Effector memory CD8-positive, alpha-beta T cell (primary cell): ENCODE results near the gene KRTAP10-8.
"Not testable (repeated sequence)": the region's sequence is repeated elsewhere in the genome, so short reads cannot be mapped to it uniquely, and the experiment has no call there.

Experiments used
- ATAC-seq: fragments of 150-1000 bp; cut with Tn5 transposase; replicated peaks from 2 replicates; pipeline ENCODE4 v1.10.0; 2021; ENCODE audit warnings: mild to moderate bottlenecking, moderate library complexity
- DNase-seq, 3 experiments: peaks; one replicate each; pipeline ENCODE4 v3.0.0; 2021
- H3K27ac Mint-ChIP-seq, 2 donors: one replicate each; pipeline ENCODE4 v1.8.0; 2022; ENCODE audit warnings: mild to moderate bottlenecking in 2 of 2, mixed read lengths in 2 of 2, moderate library complexity in 2 of 2
- H3K27me3 Mint-ChIP-seq, 2 donors: one replicate each; pipeline ENCODE4 v1.8.0; 2022; ENCODE audit warnings: mixed read lengths in 2 of 2
- H3K36me3 Mint-ChIP-seq: one replicate; pipeline ENCODE4 v1.8.0; 2022; ENCODE audit warnings: mild to moderate bottlenecking, moderate library complexity, mixed read lengths; ENCODE audit not compliant: insufficient read depth
- H3K4me1 Mint-ChIP-seq, 2 donors: one replicate each; pipeline ENCODE4 v1.8.0; 2022; ENCODE audit warnings: low read depth in 2 of 2, mixed read lengths in 2 of 2
- H3K4me3 Mint-ChIP-seq, 2 donors: one replicate each; pipeline ENCODE4 v1.8.0; 2022; ENCODE audit warnings: mild to moderate bottlenecking in 2 of 2, mixed read lengths in 2 of 2, moderate library complexity in 2 of 2
- H3K9me3 Mint-ChIP-seq, 2 donors: one replicate each; pipeline ENCODE4 v1.8.0; 2022; ENCODE audit warnings: mixed read lengths in 2 of 2

Gene KRTAP10-8

DNA sequence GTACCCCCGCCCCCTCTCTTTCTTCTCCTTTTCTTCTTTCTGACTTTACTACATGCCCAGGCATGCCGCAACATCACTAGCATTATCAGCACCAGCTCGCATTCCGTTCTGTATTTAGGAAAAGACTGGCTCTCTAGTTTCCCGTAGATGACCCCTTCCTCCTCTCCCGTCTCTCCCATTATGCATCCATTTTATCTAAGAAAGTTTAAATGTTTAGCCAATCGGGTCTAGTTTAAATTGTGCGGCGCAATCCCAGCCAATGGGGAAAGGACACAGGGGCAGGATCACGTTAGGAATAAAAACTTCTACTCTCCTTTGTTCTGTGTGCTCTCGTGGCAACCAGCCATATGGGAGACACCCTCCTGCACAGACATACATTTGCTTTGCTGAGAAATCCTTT is 13.8 kb upstream of the KRTAP10-8 start:
- Mint-ChIP-seq H3K9me3 (peaks cover 2 to 4% of the 10 kb centered on the region in 2 donors), H3K27ac (no peak overlapping the region), H3K27me3 (peaks cover 0 to 21% of the 10 kb centered on the region in 2 donors), H3K36me3 (no peaks in the 10 kb centered on the region), H3K4me3 (no peak overlapping the region), H3K4me1 (peaks cover 5 to 9% of the 10 kb centered on the region in 2 donors)
- DNase-seq (no peak), ATAC-seq (no peak)

DNA sequence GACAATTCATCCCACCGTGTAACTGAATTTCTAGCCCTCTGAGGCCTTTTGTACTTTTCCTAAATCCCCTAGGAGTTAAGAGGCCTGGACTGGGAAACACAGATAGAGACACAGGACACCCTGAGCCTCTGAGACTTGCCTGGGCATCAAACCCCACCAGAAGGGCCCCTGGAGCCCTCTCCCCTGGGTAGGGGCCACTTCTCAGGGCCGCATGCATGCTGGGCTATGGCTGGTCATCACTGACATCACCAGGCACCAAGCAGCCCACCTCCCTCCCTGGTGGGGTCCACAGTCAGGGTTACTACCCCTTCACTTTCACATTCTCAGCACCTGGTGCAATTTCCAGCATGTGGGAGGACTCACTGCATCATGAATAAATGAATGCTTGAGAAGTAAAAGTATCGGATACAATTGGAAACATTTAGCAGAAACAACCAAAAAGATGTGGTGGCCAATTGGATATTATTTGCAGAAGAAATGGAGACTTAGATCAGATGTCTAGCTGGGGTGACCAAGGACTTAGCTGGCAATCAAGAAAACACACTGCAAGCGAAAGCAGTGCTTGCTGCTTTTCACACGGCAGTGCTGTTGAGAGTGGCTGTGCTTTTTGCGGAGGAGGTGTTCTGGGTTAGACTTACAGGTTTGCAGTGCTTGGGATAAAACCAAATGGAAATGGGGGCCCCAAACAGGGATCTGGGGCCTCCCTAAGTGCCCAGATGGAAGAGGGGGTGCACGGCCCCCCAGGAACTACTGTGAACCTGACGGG is 12.4 kb upstream of the KRTAP10-8 start:
- Mint-ChIP-seq H3K27me3 (peaks cover 0 to 26% of the 10 kb centered on the region in 2 donors), H3K9me3 (peaks cover 2 to 4% of the 10 kb centered on the region in 2 donors), H3K27ac (no peak overlapping the region), H3K36me3 (peaks cover 2% of the 10 kb centered on the region), H3K4me3 (no peak overlapping the region), H3K4me1 (peaks cover 5 to 7% of the 10 kb centered on the region in 2 donors)
- no peak for ATAC-seq
- no peak for DNase-seq

DNA sequence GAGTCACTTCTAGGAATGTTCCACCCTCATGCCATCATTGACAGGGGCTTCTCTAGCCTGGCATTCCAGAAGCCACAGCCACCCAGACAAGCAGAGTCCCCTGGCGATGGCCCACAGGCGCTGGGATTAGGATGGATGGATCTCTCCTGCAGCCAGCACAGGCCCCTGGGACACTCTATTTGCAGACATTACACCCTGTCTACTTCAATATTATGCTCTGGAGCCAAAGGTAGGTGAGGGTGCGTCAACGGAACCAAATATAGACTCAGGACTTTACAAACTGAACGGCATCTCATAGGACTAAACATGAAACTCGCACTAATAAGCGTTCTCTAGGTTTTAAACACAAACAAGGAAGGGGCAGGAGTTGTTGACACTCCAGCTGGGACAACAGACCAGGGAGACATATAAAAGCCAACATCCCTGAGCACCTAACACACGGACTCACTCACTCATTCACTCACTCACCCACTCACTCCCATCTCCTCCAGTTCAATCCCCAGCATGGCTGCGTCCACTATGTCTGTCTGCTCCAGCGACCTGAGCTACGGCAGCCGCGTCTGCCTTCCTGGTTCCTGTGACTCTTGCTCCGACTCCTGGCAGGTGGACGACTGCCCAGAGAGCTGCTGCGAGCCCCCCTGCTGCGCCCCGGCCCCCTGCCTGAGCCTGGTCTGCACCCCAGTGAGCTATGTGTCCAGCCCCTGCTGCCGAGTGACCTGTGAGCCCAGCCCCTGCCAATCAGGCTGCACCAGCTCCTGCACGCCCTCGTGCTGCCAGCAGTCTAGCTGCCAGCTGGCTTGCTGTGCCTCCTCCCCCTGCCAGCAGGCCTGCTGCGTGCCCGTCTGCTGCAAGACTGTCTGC is 11.5 kb upstream of the KRTAP10-8 start, which contains the start of gene KRTAP10-7:
Gene KRTAP10-7, plus strand, starts transcription at position 480 of the 861 bp plus-strand sequence. Its CDS starts 25 bp downstream, at position 505.
- ATAC-seq, H3K27ac Mint-ChIP-seq, H3K9me3 Mint-ChIP-seq, H3K4me1 Mint-ChIP-seq, H3K4me3 Mint-ChIP-seq, DNase-seq, H3K36me3 Mint-ChIP-seq: not testable (repeated sequence)
- H3K27me3 Mint-ChIP-seq = peaks cover 0 to 35% of the 10 kb centered on the region in 2 donors

DNA sequence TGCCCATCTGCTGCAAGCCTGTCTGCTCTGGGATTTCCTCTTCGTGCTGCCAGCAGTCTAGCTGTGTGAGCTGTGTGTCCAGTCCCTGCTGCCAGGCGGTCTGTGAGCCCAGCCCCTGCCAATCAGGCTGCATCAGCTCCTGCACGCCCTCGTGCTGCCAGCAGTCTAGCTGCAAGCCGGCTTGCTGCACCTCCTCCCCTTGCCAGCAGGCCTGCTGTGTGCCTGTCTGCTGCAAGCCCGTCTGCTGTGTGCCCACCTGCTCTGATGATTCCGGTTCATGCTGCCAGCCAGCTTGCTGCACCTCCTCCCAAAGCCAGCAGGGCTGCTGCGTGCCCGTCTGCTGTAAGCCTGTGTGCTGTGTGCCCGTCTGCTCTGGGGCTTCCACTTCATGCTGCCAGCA is 10.8 kb upstream of the KRTAP10-8 start:
- not testable (repeated sequence) for H3K36me3 Mint-ChIP-seq, ATAC-seq, H3K27ac Mint-ChIP-seq, DNase-seq, H3K9me3 Mint-ChIP-seq, H3K4me1 Mint-ChIP-seq, H3K4me3 Mint-ChIP-seq
- H3K27me3 Mint-ChIP-seq = peaks cover 0 to 43% of the 10 kb centered on the region in 2 donors

DNA sequence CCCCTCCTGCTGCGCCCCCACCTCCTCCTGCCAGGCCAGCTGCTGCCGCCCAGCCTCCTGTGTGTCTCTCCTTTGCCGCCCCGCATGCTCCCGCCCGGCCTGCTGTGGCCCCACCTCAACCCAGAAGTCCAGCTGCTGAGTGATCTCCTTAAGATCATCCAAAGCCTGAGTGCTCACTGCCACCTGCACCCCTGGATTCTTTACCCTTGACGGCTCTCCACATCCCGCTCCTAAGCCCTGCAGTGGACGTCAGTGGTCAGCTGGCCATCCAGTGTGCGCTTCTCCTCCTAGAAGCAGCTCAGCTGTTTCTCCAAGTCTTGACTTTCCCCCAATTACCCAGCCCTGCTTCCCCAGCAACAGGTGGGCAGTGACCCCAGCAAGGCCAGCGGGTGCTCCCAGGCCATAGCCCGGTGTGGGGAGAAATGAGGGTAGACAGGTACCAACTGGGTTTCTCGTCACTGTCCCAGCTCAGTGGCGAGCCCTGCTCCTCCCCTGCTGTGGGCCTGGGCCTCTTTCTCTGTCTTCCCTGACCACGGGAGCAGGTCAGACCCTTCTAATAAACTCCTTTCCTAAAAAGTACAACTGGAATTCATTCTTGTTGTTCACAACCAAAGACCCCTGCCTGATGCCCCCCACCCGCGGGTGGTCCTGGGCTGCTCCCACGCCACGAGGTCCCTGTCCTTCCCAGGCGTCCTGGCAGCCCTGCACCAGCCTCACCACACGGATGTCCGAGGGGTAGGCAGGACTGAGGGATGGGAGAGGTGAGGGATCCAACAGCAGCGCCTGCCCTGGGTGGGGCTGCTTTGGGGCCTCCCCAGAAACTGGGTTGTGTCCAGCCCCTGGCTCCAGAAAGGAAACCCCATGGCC is 10.1 kb upstream of the KRTAP10-8 start:
- Mint-ChIP-seq H3K4me3 (no peak overlapping the region), H3K27me3 (peaks cover 0 to 50% of the 10 kb centered on the region in 2 donors), H3K36me3 (peaks cover 2% of the 10 kb centered on the region), H3K27ac (peak overlapping the region in 1 of 2 donors; percentile 49), H3K4me1 (peaks cover 0 to 5% of the 10 kb centered on the region in 2 donors), H3K9me3 (peaks cover 2 to 4% of the 10 kb centered on the region in 2 donors)
- no peak for DNase-seq
- no peak for ATAC-seq

DNA sequence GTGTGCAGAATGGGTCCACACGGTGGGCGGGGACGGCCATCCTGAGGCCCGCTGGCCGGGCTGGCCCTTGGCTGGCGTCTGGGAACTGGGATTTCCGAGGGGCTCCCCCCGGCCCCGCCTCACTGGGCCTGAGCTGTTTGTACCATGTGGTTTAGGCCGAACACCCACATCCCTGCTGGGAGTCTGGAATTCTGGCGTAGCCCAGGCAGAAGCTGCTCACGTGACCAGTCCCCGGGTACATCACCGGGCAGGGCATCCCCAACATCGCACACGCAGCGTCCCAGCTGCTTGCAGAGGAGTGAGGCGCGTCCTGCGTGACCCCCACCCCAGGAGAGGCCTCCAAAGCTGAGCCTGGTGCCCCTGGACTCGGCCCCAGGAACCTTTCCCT is 9.4 kb upstream of the KRTAP10-8 start:
- no peak overlapping the region for H3K27ac Mint-ChIP-seq
- peaks cover 0 to 50% of the 10 kb centered on the region in 2 donors for H3K27me3 Mint-ChIP-seq
- DNase-seq (no peak), ATAC-seq (no peak)
- H3K4me1 Mint-ChIP-seq = peaks cover 0 to 5% of the 10 kb centered on the region in 2 donors
- peaks cover 2% of the 10 kb centered on the region for H3K36me3 Mint-ChIP-seq
- H3K4me3 Mint-ChIP-seq = no peak overlapping the region
- H3K9me3 Mint-ChIP-seq = peaks cover 2 to 4% of the 10 kb centered on the region in 2 donors

DNA sequence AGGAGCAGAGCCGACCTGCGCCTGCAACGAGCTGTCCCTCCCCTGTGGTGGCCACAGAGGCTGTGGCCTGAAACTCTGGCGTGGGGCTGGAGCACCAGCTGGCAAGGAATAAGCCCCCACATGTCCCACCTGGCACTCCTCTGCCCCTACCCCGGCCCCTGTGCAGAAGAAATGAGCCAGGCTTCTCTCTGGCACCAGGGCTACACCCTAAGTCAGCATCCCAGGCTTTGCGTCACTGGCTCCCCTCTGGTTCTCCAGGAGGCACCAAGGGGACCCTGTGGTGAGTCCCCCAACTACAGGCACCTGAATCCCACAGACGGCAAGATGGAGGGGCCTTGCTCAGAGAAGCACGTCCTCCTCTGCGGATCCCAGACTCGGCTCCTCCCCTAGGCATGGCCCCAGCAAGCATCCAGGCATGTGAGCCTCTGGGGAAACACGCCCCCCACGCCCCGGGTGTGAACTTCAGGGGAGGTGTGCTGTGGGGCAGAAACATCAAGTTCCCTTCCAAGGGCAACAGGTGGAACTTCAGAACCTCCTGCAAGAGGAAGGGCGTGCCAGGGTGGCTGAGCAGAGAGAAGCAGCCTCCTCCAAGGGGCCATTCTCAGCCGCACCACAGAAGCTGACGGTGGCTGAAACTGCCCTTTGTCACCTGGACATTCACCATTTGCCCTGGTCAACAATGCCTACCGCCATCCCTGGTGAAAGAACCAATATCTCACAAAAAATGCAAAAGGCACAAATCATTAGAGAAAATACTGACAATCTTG is 8.6 kb upstream of the KRTAP10-8 start:
- DNase-seq = no peak
- H3K36me3 Mint-ChIP-seq = peaks cover 2% of the 10 kb centered on the region
- no peak for ATAC-seq
- peaks cover 0 to 5% of the 10 kb centered on the region in 2 donors for H3K4me1 Mint-ChIP-seq
- no peak overlapping the region for H3K27ac Mint-ChIP-seq
- H3K4me3 Mint-ChIP-seq = no peak overlapping the region
- peaks cover 0 to 50% of the 10 kb centered on the region in 2 donors for H3K27me3 Mint-ChIP-seq
- peaks cover 2 to 4% of the 10 kb centered on the region in 2 donors for H3K9me3 Mint-ChIP-seq

DNA sequence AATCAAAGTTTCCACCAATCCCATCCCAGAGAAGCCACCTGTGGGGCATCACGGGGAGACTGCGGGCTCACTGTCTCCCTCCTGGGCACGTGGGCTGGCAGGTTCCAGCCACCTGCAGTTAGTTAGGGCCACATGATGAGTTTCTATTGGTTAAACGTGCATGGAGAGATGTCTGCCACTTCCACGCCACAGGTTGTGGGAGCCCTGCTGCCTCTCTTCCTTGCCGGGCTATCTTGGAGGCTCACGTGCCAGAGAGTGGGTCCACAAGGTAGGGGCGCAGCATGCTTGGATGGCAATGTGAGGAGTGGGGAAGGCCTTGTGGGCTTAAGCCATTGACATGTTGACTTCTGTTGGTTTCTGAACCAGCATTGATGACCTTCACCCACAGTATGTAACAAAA is 8.0 kb upstream of the KRTAP10-8 start:
- Mint-ChIP-seq H3K9me3 (peaks cover 0 to 5% of the 10 kb centered on the region in 2 donors), H3K27ac (no peak overlapping the region), H3K4me1 (peaks cover 0 to 5% of the 10 kb centered on the region in 2 donors)

DNA sequence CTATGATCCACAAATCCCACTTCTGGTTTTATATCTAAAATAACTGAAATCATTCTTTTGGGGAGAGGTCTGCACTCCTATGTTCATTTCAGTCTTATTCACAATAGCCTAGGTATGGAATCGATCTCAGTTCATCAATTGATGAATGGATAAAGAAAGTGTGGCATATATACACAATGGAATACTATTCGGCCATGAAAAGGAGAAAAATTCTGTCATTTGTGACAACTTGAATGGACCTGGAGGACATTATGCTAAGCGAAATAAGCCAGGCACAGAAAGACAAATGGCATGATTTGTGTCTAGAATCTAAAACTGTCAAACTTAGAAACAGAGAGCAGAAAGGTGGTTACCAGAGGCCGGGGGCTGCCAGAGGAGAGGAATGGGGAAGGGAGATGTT is 5.4 kb upstream of the KRTAP10-8 start:
- Mint-ChIP-seq H3K4me3 (no peak overlapping the region), H3K27me3 (peaks cover 0 to 41% of the 10 kb centered on the region in 2 donors), H3K27ac (no peak overlapping the region), H3K9me3 (peaks cover 9 to 16% of the 10 kb centered on the region in 2 donors), H3K4me1 (peaks cover 0 to 3% of the 10 kb centered on the region in 2 donors), H3K36me3 (peaks cover 2% of the 10 kb centered on the region)
- ATAC-seq = no peak
- DNase-seq = no peak

More for the DNA sequence above, 8.0 kb upstream of the KRTAP10-8 start:
- Mint-ChIP-seq H3K36me3 (peaks cover 2% of the 10 kb centered on the region), H3K4me3 (no peak overlapping the region), H3K27me3 (peaks cover 0 to 50% of the 10 kb centered on the region in 2 donors)
- DNase-seq (no peak), ATAC-seq (no peak)

DNA sequence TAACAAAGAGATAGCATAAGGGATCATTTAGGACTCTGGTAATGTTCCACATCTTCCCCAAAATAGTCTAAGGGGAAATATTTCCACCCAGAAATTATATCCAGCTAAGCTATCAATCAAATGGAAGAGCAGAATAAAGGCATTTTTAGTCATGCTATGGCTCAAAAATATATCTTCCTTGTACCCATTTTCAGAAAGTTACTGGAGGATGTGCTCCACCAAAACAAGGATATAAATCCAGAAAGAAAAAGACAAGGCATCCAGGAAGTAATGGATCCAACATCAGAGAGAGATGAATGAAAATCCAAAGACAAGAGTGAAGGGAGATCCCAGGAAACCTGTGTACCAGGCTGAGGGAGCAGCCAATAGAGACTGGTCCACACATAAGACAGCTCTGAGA is 2.7 kb upstream of the KRTAP10-8 start:
- no peak for ATAC-seq
- H3K4me3 Mint-ChIP-seq = no peak overlapping the region
- no peaks in the 10 kb centered on the region for H3K4me1 Mint-ChIP-seq
- no peak for DNase-seq
- H3K27ac Mint-ChIP-seq = no peak overlapping the region
- peaks cover 0 to 26% of the 10 kb centered on the region in 2 donors for H3K27me3 Mint-ChIP-seq
- H3K36me3 Mint-ChIP-seq = peaks cover 3% of the 10 kb centered on the region
- peaks cover 9 to 16% of the 10 kb centered on the region in 2 donors for H3K9me3 Mint-ChIP-seq

DNA sequence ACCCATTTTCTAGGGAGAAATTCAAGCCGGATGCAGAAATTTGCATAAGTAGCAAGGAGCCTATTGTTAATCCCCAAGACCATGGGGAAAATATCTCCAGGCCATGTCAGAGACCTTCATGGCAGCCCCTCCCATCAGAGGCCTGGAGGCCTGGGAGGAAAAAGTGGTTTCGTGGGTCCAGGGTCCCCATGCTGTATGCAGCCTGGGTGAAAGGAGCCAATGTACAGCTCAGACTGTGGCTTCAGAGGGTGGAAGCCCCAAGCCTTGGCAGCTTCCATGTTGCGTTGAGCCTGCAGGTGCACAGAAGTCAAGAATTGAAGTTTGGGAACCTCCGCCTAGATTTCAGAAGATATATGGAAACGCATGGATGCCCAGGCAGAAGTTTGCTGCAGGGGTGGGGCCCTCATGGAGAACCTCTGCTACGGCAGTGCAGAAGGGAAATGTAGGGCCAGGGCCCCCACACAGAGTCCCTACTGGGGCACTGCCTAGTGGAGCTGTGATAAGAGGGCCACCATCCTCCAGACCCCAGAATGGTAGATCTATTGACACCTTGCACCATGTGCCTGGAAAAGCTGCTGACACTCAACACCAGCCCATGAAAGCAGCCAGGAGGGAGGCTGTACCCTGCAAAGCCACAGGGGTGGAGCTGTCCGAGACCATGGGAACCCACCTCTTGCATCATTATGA is 1.6 kb upstream of the KRTAP10-8 start:
- H3K4me1 Mint-ChIP-seq, H3K4me3 Mint-ChIP-seq, DNase-seq, H3K27ac Mint-ChIP-seq, H3K36me3 Mint-ChIP-seq, ATAC-seq: not testable (repeated sequence)
- peaks cover 9 to 16% of the 10 kb centered on the region in 2 donors for H3K9me3 Mint-ChIP-seq
- peaks cover 0 to 15% of the 10 kb centered on the region in 2 donors for H3K27me3 Mint-ChIP-seq

DNA sequence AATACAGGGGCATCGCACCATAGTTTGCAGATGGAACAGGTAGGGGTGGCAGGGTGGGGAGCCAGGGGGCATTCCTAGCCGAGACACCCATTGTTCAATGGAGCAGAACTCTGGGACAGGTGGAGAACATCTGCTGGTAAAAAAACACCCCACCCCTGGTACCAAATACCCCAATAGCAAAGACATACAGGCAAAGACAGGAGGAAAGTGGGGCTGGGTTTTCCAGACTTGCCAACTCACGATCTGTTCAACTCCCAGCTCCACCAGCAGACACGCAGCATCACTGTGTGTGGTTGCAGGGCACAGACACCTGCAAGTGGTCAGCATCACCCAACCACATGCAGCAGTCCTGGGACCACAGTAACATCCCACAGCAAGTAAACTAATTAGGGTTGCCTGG is 328 bp upstream of the KRTAP10-8 start:
- Mint-ChIP-seq H3K4me1 (peaks cover 6 to 8% of the 10 kb centered on the region in 2 donors), H3K36me3 (peaks cover 10% of the 10 kb centered on the region), H3K27ac (no peak overlapping the region), H3K27me3 (peaks cover 0 to 3% of the 10 kb centered on the region in 2 donors), H3K9me3 (peaks cover 9 to 16% of the 10 kb centered on the region in 2 donors), H3K4me3 (no peak overlapping the region)
- ATAC-seq (no peak), DNase-seq (no peak)
